Muscle layer of colon (tissue), 2 donors: ENCODE measurements around the gene ACP6.

Experiments
- H3K27ac ChIP-seq: one replicate; pipeline ENCODE4 v1.7.0; 2013; ENCODE audit warnings: low read depth, mild to moderate bottlenecking, low read length, moderate library complexity
- H3K27me3 ChIP-seq, 2 donors: one replicate each; pipeline ENCODE4 v1.7.0; 2013; ENCODE audit warnings: low read length in 2 of 2, mild to moderate bottlenecking in 2 of 2; ENCODE audit not compliant: insufficient read depth in 2 of 2, control insufficient read depth in 1 of 2
- H3K36me3 ChIP-seq: one replicate; pipeline ENCODE4 v1.7.0; 2013; ENCODE audit warnings: mild to moderate bottlenecking, low read length; ENCODE audit not compliant: insufficient read depth
- H3K4me1 ChIP-seq: one replicate; pipeline ENCODE4 v1.7.0; 2013; ENCODE audit warnings: mild to moderate bottlenecking, low read length; ENCODE audit not compliant: insufficient read depth
- H3K4me3 ChIP-seq, 2 donors: one replicate each; pipeline ENCODE4 v1.7.0; 2013; ENCODE audit warnings: low read length in 2 of 2, low read depth in 1 of 2, mild to moderate bottlenecking in 1 of 2, moderate library complexity in 1 of 2
- H3K9ac ChIP-seq: one replicate; pipeline ENCODE4 v1.7.0; 2013; ENCODE audit warnings: low read length
- H3K9me3 ChIP-seq: one replicate; pipeline ENCODE4 v1.7.0; 2013; ENCODE audit warnings: mild to moderate bottlenecking, low read length
- donor health status: abdominal sarcoma.
- donor health status: Adenocarcinoma of cecum.

The ACP6 gene

DNA sequence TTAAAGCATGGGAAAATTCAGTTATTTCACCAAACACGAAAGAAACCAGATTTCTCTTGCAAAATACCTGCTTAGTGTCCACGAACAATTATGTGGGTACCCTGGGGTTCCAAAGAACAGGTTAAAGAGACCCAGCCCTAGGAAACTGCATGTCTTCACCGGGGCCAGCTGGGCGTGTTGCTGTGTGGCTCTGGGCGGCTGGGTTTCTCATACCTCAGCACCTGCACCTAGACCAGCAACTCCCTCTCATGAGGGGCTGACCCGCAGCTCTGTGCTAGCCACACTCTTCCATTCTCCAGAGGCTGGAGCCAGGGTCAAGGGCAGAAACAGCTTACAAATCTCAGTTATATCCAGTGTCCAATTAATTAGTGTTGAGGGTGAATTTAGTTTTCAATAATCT lies 40.3 kb downstream of the ACP6 start:
- H3K9ac ChIP-seq: no peak overlapping the region
- no peaks in the 10 kb centered on the region for H3K4me1 ChIP-seq
- peaks cover 4% of the 10 kb centered on the region for H3K36me3 ChIP-seq
- H3K27me3 ChIP-seq: no peaks in the 10 kb centered on the region
- H3K4me3 ChIP-seq: no peak overlapping the region
- no peaks in the 10 kb centered on the region for H3K9me3 ChIP-seq
- H3K27ac ChIP-seq: no peak overlapping the region

DNA sequence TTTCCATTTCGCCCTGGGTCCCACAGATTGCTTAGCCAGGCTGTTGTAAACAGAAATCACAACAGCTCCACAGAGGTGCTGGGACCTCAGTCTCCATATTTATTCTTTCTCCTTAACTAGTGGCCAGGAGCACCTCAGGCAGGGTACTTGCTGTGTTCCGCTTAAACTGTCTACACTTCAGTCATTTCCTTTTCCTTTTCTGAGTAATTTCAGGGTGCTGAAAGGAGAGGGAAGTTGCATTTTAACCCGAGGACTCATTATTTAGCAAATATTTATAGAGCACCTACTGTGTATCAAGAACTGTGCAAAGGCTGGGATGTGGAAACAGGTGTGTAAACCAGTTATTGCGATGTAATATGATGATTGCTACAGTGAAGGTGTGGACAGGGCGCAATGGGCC lies 41.9 kb downstream of the ACP6 start:
- H3K9me3 ChIP-seq: no peaks in the 10 kb centered on the region
- no peaks in the 10 kb centered on the region for H3K4me1 ChIP-seq
- no peak overlapping the region for H3K4me3 ChIP-seq
- no peaks in the 10 kb centered on the region for H3K27me3 ChIP-seq
- no peak overlapping the region for H3K27ac ChIP-seq
- H3K9ac ChIP-seq: no peak overlapping the region
- H3K36me3 ChIP-seq: peaks cover 16% of the 10 kb centered on the region

GRCh38 chr1:147627435-147628110 lies 42.8 kb downstream of the ACP6 start:
- Histone ChIP-seq H3K4me1 (no peaks in the 10 kb centered on the region), H3K9ac (no peak overlapping the region), H3K27me3 (no peaks in the 10 kb centered on the region), H3K36me3 (peaks cover 24% of the 10 kb centered on the region), H3K27ac (no peak overlapping the region), H3K9me3 (no peaks in the 10 kb centered on the region), H3K4me3 (no peak overlapping the region)

GRCh38 chr1:147626739-147627138 lies 43.6 kb downstream of the ACP6 start:
- H3K4me1 ChIP-seq: no peaks in the 10 kb centered on the region

GRCh38 chr1:147626291-147626690 lies 44.0 kb downstream of the ACP6 start:
- Histone ChIP-seq H3K36me3 (peaks cover 37% of the 10 kb centered on the region), H3K4me3 (no peak overlapping the region), H3K27me3 (no peaks in the 10 kb centered on the region), H3K27ac (no peak overlapping the region), H3K9me3 (no peaks in the 10 kb centered on the region), H3K9ac (no peak overlapping the region), H3K4me1 (no peaks in the 10 kb centered on the region)

More at GRCh38 chr1:147626739-147627138, 43.6 kb downstream of the ACP6 start:
- no peaks in the 10 kb centered on the region for H3K27me3 ChIP-seq
- no peak overlapping the region for H3K9ac ChIP-seq
- H3K36me3 ChIP-seq: peaks cover 32% of the 10 kb centered on the region
- no peak overlapping the region for H3K4me3 ChIP-seq
- H3K9me3 ChIP-seq: no peaks in the 10 kb centered on the region
- H3K27ac ChIP-seq: no peak overlapping the region

GRCh38 chr1:147625362-147625995 lies 44.8 kb downstream of the ACP6 start:
- no peak overlapping the region for H3K27ac ChIP-seq
- H3K4me1 ChIP-seq: no peaks in the 10 kb centered on the region
- H3K36me3 ChIP-seq: peaks cover 39% of the 10 kb centered on the region
- H3K9ac ChIP-seq: no peak overlapping the region
- H3K4me3 ChIP-seq: no peak overlapping the region
- no peaks in the 10 kb centered on the region for H3K9me3 ChIP-seq
- H3K27me3 ChIP-seq: no peaks in the 10 kb centered on the region

DNA sequence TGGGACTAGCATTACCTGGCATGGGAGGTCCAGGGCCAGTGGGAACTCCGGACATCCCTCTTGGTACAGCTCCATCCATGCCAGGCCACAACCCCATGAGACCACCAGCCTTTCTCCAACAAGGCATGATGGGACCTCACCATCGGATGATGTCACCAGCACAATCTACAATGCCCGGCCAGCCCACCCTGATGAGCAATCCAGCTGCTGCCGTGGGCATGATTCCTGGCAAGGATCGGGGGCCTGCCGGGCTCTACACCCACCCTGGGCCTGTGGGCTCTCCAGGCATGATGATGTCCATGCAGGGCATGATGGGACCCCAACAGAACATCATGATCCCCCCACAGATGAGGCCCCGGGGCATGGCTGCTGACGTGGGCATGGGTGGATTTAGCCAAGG lies 45.8 kb downstream of the ACP6 start:
- Histone ChIP-seq H3K9me3 (no peaks in the 10 kb centered on the region), H3K4me1 (no peaks in the 10 kb centered on the region), H3K27ac (no peak overlapping the region), H3K9ac (no peak overlapping the region), H3K36me3 (peaks cover 44% of the 10 kb centered on the region), H3K4me3 (no peak overlapping the region), H3K27me3 (no peaks in the 10 kb centered on the region)

DNA sequence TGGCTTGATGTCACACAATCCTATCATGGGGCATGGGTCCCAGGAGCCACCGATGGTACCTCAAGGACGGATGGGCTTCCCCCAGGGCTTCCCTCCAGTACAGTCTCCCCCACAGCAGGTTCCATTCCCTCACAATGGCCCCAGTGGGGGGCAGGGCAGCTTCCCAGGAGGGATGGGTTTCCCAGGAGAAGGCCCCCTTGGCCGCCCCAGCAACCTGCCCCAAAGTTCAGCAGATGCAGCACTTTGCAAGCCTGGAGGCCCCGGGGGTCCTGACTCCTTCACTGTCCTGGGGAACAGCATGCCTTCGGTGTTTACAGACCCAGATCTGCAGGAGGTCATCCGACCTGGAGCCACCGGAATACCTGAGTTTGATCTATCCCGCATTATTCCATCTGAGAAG lies 46.3 kb downstream of the ACP6 start:
- Histone ChIP-seq H3K4me3 (no peak overlapping the region), H3K27ac (no peak overlapping the region), H3K9me3 (no peaks in the 10 kb centered on the region), H3K9ac (no peak overlapping the region), H3K4me1 (no peaks in the 10 kb centered on the region), H3K27me3 (no peaks in the 10 kb centered on the region), H3K36me3 (peaks cover 49% of the 10 kb centered on the region)

GRCh38 chr1:147622731-147623130 lies 47.6 kb downstream of the ACP6 start:
- H3K27me3 ChIP-seq: no peaks in the 10 kb centered on the region
- peaks cover 59% of the 10 kb centered on the region for H3K36me3 ChIP-seq
- no peak overlapping the region for H3K9ac ChIP-seq
- no peak overlapping the region for H3K27ac ChIP-seq
- H3K4me3 ChIP-seq: no peak overlapping the region
- no peaks in the 10 kb centered on the region for H3K4me1 ChIP-seq
- H3K9me3 ChIP-seq: no peaks in the 10 kb centered on the region

DNA sequence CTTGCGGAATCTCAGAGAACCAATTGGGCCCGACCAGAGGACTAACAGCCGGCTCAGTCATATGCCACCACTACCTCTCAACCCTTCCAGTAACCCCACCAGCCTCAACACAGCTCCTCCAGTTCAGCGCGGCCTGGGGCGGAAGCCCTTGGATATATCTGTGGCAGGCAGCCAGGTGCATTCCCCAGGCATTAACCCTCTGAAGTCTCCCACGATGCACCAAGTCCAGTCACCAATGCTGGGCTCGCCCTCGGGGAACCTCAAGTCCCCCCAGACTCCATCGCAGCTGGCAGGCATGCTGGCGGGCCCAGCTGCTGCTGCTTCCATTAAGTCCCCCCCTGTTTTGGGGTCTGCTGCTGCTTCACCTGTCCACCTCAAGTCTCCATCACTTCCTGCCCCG lies 49.8 kb downstream of the ACP6 start:
- Histone ChIP-seq H3K9me3 (no peaks in the 10 kb centered on the region), H3K4me3 (no peak overlapping the region), H3K36me3 (peaks cover 69% of the 10 kb centered on the region), H3K27me3 (no peaks in the 10 kb centered on the region), H3K27ac (no peak overlapping the region), H3K9ac (no peak overlapping the region), H3K4me1 (no peaks in the 10 kb centered on the region)

DNA sequence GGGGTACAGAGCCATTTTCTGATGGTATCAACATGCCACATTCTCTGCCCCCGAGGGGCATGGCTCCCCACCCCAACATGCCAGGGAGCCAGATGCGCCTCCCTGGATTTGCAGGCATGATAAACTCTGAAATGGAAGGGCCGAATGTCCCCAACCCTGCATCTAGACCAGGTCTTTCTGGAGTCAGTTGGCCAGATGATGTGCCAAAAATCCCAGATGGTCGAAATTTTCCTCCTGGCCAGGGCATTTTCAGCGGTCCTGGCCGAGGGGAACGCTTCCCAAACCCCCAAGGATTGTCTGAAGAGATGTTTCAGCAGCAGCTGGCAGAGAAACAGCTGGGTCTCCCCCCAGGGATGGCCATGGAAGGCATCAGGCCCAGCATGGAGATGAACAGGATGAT lies 50.6 kb downstream of the ACP6 start:
- Histone ChIP-seq H3K4me3 (no peak overlapping the region), H3K36me3 (peaks cover 73% of the 10 kb centered on the region), H3K9me3 (no peaks in the 10 kb centered on the region)

DNA sequence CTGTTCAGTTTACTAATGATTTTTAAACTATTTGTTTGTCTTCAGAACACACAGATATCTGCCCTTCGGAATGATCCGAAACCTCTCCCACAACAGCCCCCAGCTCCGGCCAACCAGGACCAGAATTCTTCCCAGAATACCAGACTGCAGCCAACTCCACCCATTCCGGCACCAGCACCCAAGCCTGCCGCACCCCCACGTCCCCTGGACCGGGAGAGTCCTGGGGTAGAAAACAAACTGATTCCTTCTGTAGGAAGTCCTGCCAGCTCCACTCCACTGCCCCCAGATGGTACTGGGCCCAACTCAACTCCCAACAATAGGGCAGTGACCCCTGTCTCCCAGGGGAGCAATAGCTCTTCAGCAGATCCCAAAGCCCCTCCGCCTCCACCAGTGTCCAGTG lies 51.6 kb downstream of the ACP6 start:
- Histone ChIP-seq H3K9me3 (no peaks in the 10 kb centered on the region), H3K4me1 (no peaks in the 10 kb centered on the region), H3K27ac (no peak overlapping the region), H3K9ac (no peak overlapping the region), H3K4me3 (no peak overlapping the region), H3K27me3 (no peaks in the 10 kb centered on the region), H3K36me3 (peaks cover 70% of the 10 kb centered on the region)

More for the DNA sequence above, 50.6 kb downstream of the ACP6 start:
- Histone ChIP-seq H3K4me1 (no peaks in the 10 kb centered on the region), H3K9ac (no peak overlapping the region), H3K27me3 (no peaks in the 10 kb centered on the region), H3K27ac (no peak overlapping the region)
